HG03060 (cell line): Measurements from ENCODE around the gene ZNF326.

Experiments
- ATAC-seq: cut with Tn5 transposase; IDR thresholded peaks from one replicate; pipeline ENCODE4 v1.9.1; 2021; ENCODE audit warnings: low read depth, moderate number of reproducible peaks; ENCODE audit not compliant: unreplicated experiment

Gene ZNF326

GRCh38 chr1:90067194-90067931 lies 72.5 kb downstream of the ZNF326 start:
- ATAC-seq: no peak

GRCh38 chr1:90068611-90069280 lies 73.8 kb downstream of the ZNF326 start:
- ATAC-seq: no peak

- no peak for ATAC-seq
These were observed 79.2 kb downstream of the ZNF326 start for GRCh38 chr1:90074137-90074536.

GRCh38 chr1:90074566-90074965 lies 79.7 kb downstream of the ZNF326 start:
- no peak for ATAC-seq

- no peak for ATAC-seq
These were observed 80.1 kb downstream of the ZNF326 start for GRCh38 chr1:90074970-90075391.

GRCh38 chr1:90083995-90084394 lies 89.1 kb downstream of the ZNF326 start:
- ATAC-seq: no peak
